Osteoblast (primary cell): Measurements from ENCODE around the gene KRTAP6-1. TPM values are rescaled to one million over a fixed set of nuclear protein-coding genes. Genes with fewer than 3 reads are reported as not detected.

Experiments
- DNase-seq: peaks from one replicate; pipeline ENCODE4 v3.0.0; 2011; ENCODE audit warnings: low spot score, mixed read lengths; ENCODE audit not compliant: insufficient read length; ENCODE audit errors: missing footprints
- H2AFZ ChIP-seq: 2 replicates; pipeline ENCODE4 v1.6.0; 2011; ENCODE audit warnings: mild to moderate bottlenecking, low read length
- H3K27ac ChIP-seq: 2 replicates; pipeline ENCODE4 v1.5.1; 2011; ENCODE audit warnings: mild to moderate bottlenecking, low read depth, low read length, moderate library complexity
- H3K27me3 ChIP-seq: 2 replicates; pipeline ENCODE4 v1.6.0; 2012; ENCODE audit warnings: mild to moderate bottlenecking, control low read depth, inconsistent platforms, low read length, moderate library complexity; ENCODE audit not compliant: insufficient read depth
- H3K36me3 ChIP-seq: 2 replicates; pipeline ENCODE4 v1.5.1; 2011; ENCODE audit warnings: mild to moderate bottlenecking, low read length, control low read depth, moderate library complexity; ENCODE audit not compliant: insufficient read depth
- H3K4me1 ChIP-seq: 2 replicates; pipeline ENCODE4 v1.5.1; 2011; ENCODE audit warnings: mild to moderate bottlenecking, low read length, control low read depth, moderate library complexity; ENCODE audit not compliant: insufficient read depth
- H3K4me2 ChIP-seq: 2 replicates; pipeline ENCODE4 v1.6.0; 2011; ENCODE audit warnings: mild to moderate bottlenecking, low read length; ENCODE audit not compliant: insufficient read depth
- H3K4me3 ChIP-seq: fragments of 200-600 bp; sonication (generic); 3 replicates; pipeline ENCODE4 v1.5.1; 2012; ENCODE audit warnings: mild to moderate bottlenecking, low read length, inconsistent platforms; ENCODE audit not compliant: insufficient read depth
- H3K79me2 ChIP-seq: 2 replicates; pipeline ENCODE4 v1.6.0; 2012; ENCODE audit warnings: mild to moderate bottlenecking, low read length, control low read depth, inconsistent platforms; ENCODE audit not compliant: insufficient read depth
- H3K9me3 ChIP-seq: 2 replicates; pipeline ENCODE4 v1.5.1; 2011; ENCODE audit warnings: low read depth, low read length, control low read depth
- H4K20me1 ChIP-seq: 2 replicates; pipeline ENCODE4 v1.6.0; 2012; ENCODE audit warnings: mild to moderate bottlenecking, low read length, control low read depth; ENCODE audit not compliant: insufficient read depth
- CTCF ChIP-seq: IDR thresholded peaks from 2 replicates; pipeline ENCODE4 v1.5.1; 2011; ENCODE audit warnings: mild to moderate bottlenecking, low read depth, low read length, moderate library complexity; ENCODE audit errors: extremely low read depth
- total RNA-seq: library from RNA; depleted of rRNA; stranded (reverse); fragments of >200 nt; gene quantifications from 2 replicates; pipeline ENCODE4 v1.2.3, GENCODE V29; 2012

Gene KRTAP6-1
- total RNA-seq, 1 donor = not detected

- Histone ChIP-seq H3K4me2 (no peak overlapping the region), H3K79me2 (no peaks in the 10 kb centered on the region), H3K36me3 (no peaks in the 10 kb centered on the region), H3K9me3 (peaks cover 1% of the 10 kb centered on the region), H3K27ac (no peak overlapping the region), H3K4me3 (no peak overlapping the region), H3K4me1 (no peaks in the 10 kb centered on the region), H3K27me3 (no peaks in the 10 kb centered on the region), H4K20me1 (no peaks in the 10 kb centered on the region), H2AFZ (no peak overlapping the region)
- DNase-seq = no peak
- no peak for TF ChIP-seq CTCF
Observed at GRCh38 chr21:30582870-30583269, 30.9 kb downstream of the KRTAP6-1 start.

- Histone ChIP-seq H3K36me3 (no peaks in the 10 kb centered on the region), H3K27me3 (no peaks in the 10 kb centered on the region), H3K4me3 (no peak overlapping the region), H3K4me1 (no peaks in the 10 kb centered on the region), H3K9me3 (no peaks in the 10 kb centered on the region), H3K27ac (no peak overlapping the region), H3K4me2 (no peak overlapping the region), H2AFZ (no peak overlapping the region), H4K20me1 (no peaks in the 10 kb centered on the region), H3K79me2 (no peaks in the 10 kb centered on the region)
- no peak for DNase-seq
- no peak for TF ChIP-seq CTCF
Observed at GRCh38 chr21:30580132-30580531, 33.6 kb downstream of the KRTAP6-1 start.

- no peak overlapping the region for H3K4me2 ChIP-seq
- H3K4me3 ChIP-seq = no peak overlapping the region
- H3K36me3 ChIP-seq = no peaks in the 10 kb centered on the region
- H4K20me1 ChIP-seq = no peaks in the 10 kb centered on the region
- H2AFZ ChIP-seq = no peak overlapping the region
- H3K4me1 ChIP-seq = no peaks in the 10 kb centered on the region
- no peak for TF ChIP-seq CTCF
- DNase-seq = no peak
- H3K27ac ChIP-seq = no peak overlapping the region
- H3K9me3 ChIP-seq = no peaks in the 10 kb centered on the region
- H3K79me2 ChIP-seq = no peaks in the 10 kb centered on the region
- H3K27me3 ChIP-seq = no peaks in the 10 kb centered on the region
Observed at GRCh38 chr21:30579346-30579745, 34.4 kb downstream of the KRTAP6-1 start.

- no peaks in the 10 kb centered on the region for H4K20me1 ChIP-seq
- H3K36me3 ChIP-seq = no peaks in the 10 kb centered on the region
- H3K27me3 ChIP-seq = no peaks in the 10 kb centered on the region
- H2AFZ ChIP-seq = no peak overlapping the region
- no peak overlapping the region for H3K4me2 ChIP-seq
- H3K27ac ChIP-seq = no peak overlapping the region
- TF ChIP-seq CTCF = no peak
- no peak overlapping the region for H3K4me3 ChIP-seq
- no peaks in the 10 kb centered on the region for H3K9me3 ChIP-seq
- no peaks in the 10 kb centered on the region for H3K79me2 ChIP-seq
- no peak for DNase-seq
- H3K4me1 ChIP-seq = no peaks in the 10 kb centered on the region
Observed at GRCh38 chr21:30577766-30578165, 36.0 kb downstream of the KRTAP6-1 start.
